Measurements from ENCODE around the gene CCR7.

DNA sequence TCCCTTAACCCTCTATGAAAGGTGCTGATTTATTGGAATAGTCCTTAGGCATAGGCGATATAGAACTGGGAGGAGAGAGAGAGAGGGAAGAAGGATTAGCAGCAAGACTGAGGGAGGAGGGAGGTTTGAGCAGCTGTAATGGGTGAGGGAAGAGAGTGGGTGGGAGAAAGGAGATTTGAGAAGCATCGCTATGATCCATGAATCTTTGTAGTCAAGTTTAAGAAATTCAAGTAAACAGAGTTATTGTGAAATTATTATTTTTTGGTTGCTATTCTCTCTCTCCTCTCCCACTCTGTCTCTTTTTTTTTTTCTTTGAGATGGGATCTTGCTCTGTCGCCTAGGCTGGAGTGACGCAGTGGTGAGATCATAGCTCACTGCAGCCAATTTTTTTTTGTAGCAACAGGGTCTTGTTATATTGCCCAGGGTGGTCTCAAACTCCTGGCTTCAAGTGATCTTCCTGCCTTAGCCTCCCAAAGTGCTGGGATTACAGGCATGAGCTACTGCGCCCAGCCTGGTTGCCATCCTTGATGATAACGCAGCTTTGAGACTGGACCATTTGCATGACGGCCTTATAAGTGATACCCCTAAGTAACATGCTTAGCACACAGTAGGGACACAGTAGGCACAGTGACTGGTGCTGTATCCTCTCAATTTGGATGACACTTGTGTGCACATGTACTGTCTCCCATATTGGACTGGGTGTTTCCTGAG, 42.9 kb downstream of the CCR7 start:
- TF ChIP-seq CTCF (IDR thresholded peaks at IDR 0.05; ENCODE audit: control extremely low read depth in 1 of 3, insufficient read depth in 1 of 3, low read depth in 1 of 3, low read length in 3 of 3) (no peak), POLR2A (IDR thresholded peaks at IDR 0.05; ENCODE audit: control extremely low read depth in 1 of 2, low read depth in 2 of 2, low read length in 2 of 2) (no peak), SP1 (IDR thresholded peaks at IDR 0.05; ENCODE audit: low read depth, low read length) (no peak)
